Vagina (tissue), 2 donors: Measurements from ENCODE around the gene COX10. TPM values are rescaled to one million over a fixed set of nuclear protein-coding genes. Genes with fewer than 3 reads are reported as not detected.
"Not testable (repeated sequence)": the region's sequence is repeated elsewhere in the genome, so short reads cannot be mapped to it uniquely, and the experiment has no call there.

Source experiments
- DNase-seq, 2 donors: peaks; one replicate each; pipeline ENCODE4 v3.0.0-alpha.2; 2017; ENCODE audit errors: extremely low spot score in 2 of 2
- H3K27ac ChIP-seq: fragments of 200-600 bp; sonication (generic); one replicate; pipeline ENCODE4 v1.5.1; 2019
- H3K27me3 ChIP-seq: fragments of 200-600 bp; sonication (generic); one replicate; pipeline ENCODE4 v1.5.1; 2019
- H3K36me3 ChIP-seq, 2 donors: fragments of 200-600 bp; sonication (generic); one replicate each; pipeline ENCODE4 v1.5.1; 2017 to 2019
- H3K4me1 ChIP-seq: fragments of 200-600 bp; sonication (generic); one replicate; pipeline ENCODE4 v1.5.1; 2019
- H3K4me3 ChIP-seq, 2 donors: fragments of 200-600 bp; sonication (generic); 1 replicate in 1 of 2; 2 replicates in 1 of 2; pipeline ENCODE4 v1.5.1; 2016 to 2019
- H3K9me3 ChIP-seq: fragments of 200-600 bp; sonication (generic); one replicate; pipeline ENCODE4 v1.5.1; 2019
- CTCF ChIP-seq, 3 experiments: fragments of 450-650 bp in 2 of 3; fragments of 200-600 bp in 1 of 3; sonication (generic) in 1 of 3; IDR thresholded peaks; one replicate each; pipeline ENCODE4 v1.5.1; 2017 to 2019; ENCODE audit warnings: antibody characterized with exemption in 3 of 3, mild to moderate bottlenecking in 2 of 3, moderate library complexity in 2 of 3
- POLR2A ChIP-seq, 2 donors: fragments of 450-650 bp; IDR thresholded peaks; one replicate each; pipeline ENCODE4 v1.6.1; 2017; ENCODE audit warnings: antibody characterized with exemption in 2 of 2, mild to moderate bottlenecking in 2 of 2, moderate library complexity in 2 of 2
- POLR2AphosphoS5 ChIP-seq, 2 donors: sonication (generic); formaldehyde crosslinking; IDR thresholded peaks; one replicate each; pipeline ENCODE4 v1.9.0; 2017; ENCODE audit warnings: antibody characterized with exemption in 2 of 2, mild to moderate bottlenecking in 2 of 2, low read depth in 1 of 2; ENCODE audit not compliant: insufficient read depth in 1 of 2
- intact Hi-C: fragments of 100-400 bp; cut with DNase I; formaldehyde crosslinking; loops from one replicate; pipeline ENCODE4 v1.15.1; 2023
- total RNA-seq: library from RNA; depleted of rRNA; stranded (reverse); fragments of >200 nt; gene quantifications from one replicate; pipeline ENCODE4 v1.2.3, GENCODE V29; 2016

Gene COX10
- total RNA-seq, 1 donor from 2014 or later = 27.5 TPM

- no peaks in the 10 kb centered on the region for H3K9me3 ChIP-seq
- intact Hi-C loops = no loop called here
- TF ChIP-seq POLR2A (IDR thresholded peaks at IDR 0.05) = no peak
- no peak for TF ChIP-seq POLR2AphosphoS5 (IDR thresholded peaks at IDR 0.05; ENCODE audit: insufficient read depth in 1 of 2, low read depth in 1 of 2)
- no peak for TF ChIP-seq CTCF (IDR thresholded peaks at IDR 0.05)
- no peak overlapping the region for H3K27ac ChIP-seq
- no peaks in the 10 kb centered on the region for H3K36me3 ChIP-seq
- no peaks in the 10 kb centered on the region for H3K4me1 ChIP-seq
- no peak overlapping the region for H3K4me3 ChIP-seq
- no peak for DNase-seq
- no peaks in the 10 kb centered on the region for H3K27me3 ChIP-seq
Observed at GRCh38 chr17:14222611-14223010, 153.3 kb downstream of the COX10 start.

GRCh38 chr17:14225254-14225980 lies 156.1 kb downstream of the COX10 start:
- Histone ChIP-seq H3K4me3 (no peak overlapping the region), H3K4me1 (peaks cover 9% of the 10 kb centered on the region), H3K27me3 (no peaks in the 10 kb centered on the region), H3K27ac (no peak overlapping the region), H3K9me3 (no peaks in the 10 kb centered on the region), H3K36me3 (no peaks in the 10 kb centered on the region)
- TF ChIP-seq POLR2AphosphoS5 (IDR thresholded peaks at IDR 0.05; ENCODE audit: insufficient read depth in 1 of 2, low read depth in 1 of 2) = no peak
- no peak for TF ChIP-seq POLR2A (IDR thresholded peaks at IDR 0.05)
- DNase-seq = no peak
- intact Hi-C loops = no loop called here

GRCh38 chr17:14227052-14227451 lies 157.7 kb downstream of the COX10 start:
- Histone ChIP-seq H3K36me3 (no peaks in the 10 kb centered on the region), H3K4me1 (peaks cover 9% of the 10 kb centered on the region), H3K4me3 (no peak overlapping the region), H3K9me3 (no peaks in the 10 kb centered on the region), H3K27me3 (no peaks in the 10 kb centered on the region), H3K27ac (no peak overlapping the region)
- no peak for TF ChIP-seq CTCF (IDR thresholded peaks at IDR 0.05)
- no peak for TF ChIP-seq POLR2AphosphoS5 (IDR thresholded peaks at IDR 0.05; ENCODE audit: insufficient read depth in 1 of 2, low read depth in 1 of 2)
- TF ChIP-seq POLR2A (IDR thresholded peaks at IDR 0.05) = no peak
- intact Hi-C loops = no loop called here
- no peak for DNase-seq

GRCh38 chr17:14228903-14229302 lies 159.6 kb downstream of the COX10 start:
- Histone ChIP-seq H3K4me1 (peaks cover 9% of the 10 kb centered on the region), H3K27me3 (no peaks in the 10 kb centered on the region), H3K36me3 (no peaks in the 10 kb centered on the region), H3K27ac (peak overlapping the region; percentile 57), H3K9me3 (no peaks in the 10 kb centered on the region), H3K4me3 (no peak overlapping the region)
- intact Hi-C loops = no loop called here
- no peak for TF ChIP-seq POLR2AphosphoS5 (IDR thresholded peaks at IDR 0.05; ENCODE audit: insufficient read depth in 1 of 2, low read depth in 1 of 2)
- no peak for DNase-seq

- H3K36me3 ChIP-seq, H3K4me1 ChIP-seq, intact Hi-C loops, H3K9me3 ChIP-seq, H3K27ac ChIP-seq, DNase-seq, H3K27me3 ChIP-seq, H3K4me3 ChIP-seq: not testable (repeated sequence)
Observed at GRCh38 chr17:14231187-14231586, 161.9 kb downstream of the COX10 start.

- H3K27me3 ChIP-seq, DNase-seq, H3K9me3 ChIP-seq, H3K4me1 ChIP-seq, H3K27ac ChIP-seq, H3K4me3 ChIP-seq, intact Hi-C loops, H3K36me3 ChIP-seq: not testable (repeated sequence)
Observed at GRCh38 chr17:14235047-14235446, 165.7 kb downstream of the COX10 start.

GRCh38 chr17:14236032-14236431 lies 166.7 kb downstream of the COX10 start:
- H3K9me3 ChIP-seq, H3K27ac ChIP-seq, intact Hi-C loops, H3K4me3 ChIP-seq, DNase-seq, H3K4me1 ChIP-seq, H3K36me3 ChIP-seq, H3K27me3 ChIP-seq: not testable (repeated sequence)

GRCh38 chr17:14236762-14237161 lies 167.5 kb downstream of the COX10 start, which contains the start of gene CDRT15:
CDRT15 (minus strand) TSS chr17:14236862; CDS start chr17:14236833, 29 bp downstream.
- H3K9me3 ChIP-seq, intact Hi-C loops, H3K27me3 ChIP-seq, DNase-seq, H3K4me1 ChIP-seq, H3K4me3 ChIP-seq, H3K36me3 ChIP-seq, H3K27ac ChIP-seq: not testable (repeated sequence)

- intact Hi-C loops, DNase-seq, H3K4me1 ChIP-seq, H3K4me3 ChIP-seq, H3K9me3 ChIP-seq, H3K27me3 ChIP-seq, H3K36me3 ChIP-seq, H3K27ac ChIP-seq: not testable (repeated sequence)
Observed at GRCh38 chr17:14239271-14239670, 170.0 kb downstream of the COX10 start.
